Neural cell (in vitro differentiated cells): Measurements from ENCODE around the gene NDOR1. TPM values are rescaled to one million over a fixed set of nuclear protein-coding genes. Genes with fewer than 3 reads are reported as not detected.

Experiments used
- H2AFZ ChIP-seq: fragments of 200-600, 300-800 bp; sonication (generic), shearing (Covaris generic); 2 replicates; pipeline ENCODE4 v1.6.0; 2014; ENCODE audit warnings: low read depth, mild to moderate bottlenecking, antibody characterized with exemption, low read length, moderate library complexity
- H3F3A ChIP-seq: fragments of 200-600 bp; shearing (Covaris generic); 2 replicates; pipeline ENCODE4 v1.6.1; 2016; ENCODE audit warnings: mild to moderate bottlenecking, moderate library complexity, mixed read lengths, antibody characterized with exemption, low read length; ENCODE audit not compliant: insufficient read depth, poor library complexity, severe bottlenecking
- H3K27ac ChIP-seq: fragments of 200-600, 300-800 bp; sonication (generic), shearing (Covaris generic); 2 replicates; pipeline ENCODE4 v1.5.1; 2014; ENCODE audit warnings: mild to moderate bottlenecking, low read length, moderate library complexity
- H3K27me3 ChIP-seq: fragments of 300-800, 200-600 bp; sonication (generic), shearing (Covaris generic); 2 replicates; pipeline ENCODE4 v1.6.0; 2014; ENCODE audit warnings: mild to moderate bottlenecking, low read depth, low read length, moderate library complexity; ENCODE audit not compliant: insufficient read depth
- H3K36me3 ChIP-seq: fragments of 300-800, 200-600 bp; sonication (generic), shearing (Covaris generic); 2 replicates; pipeline ENCODE4 v1.5.1; 2014; ENCODE audit warnings: mild to moderate bottlenecking, antibody characterized with exemption, low read length, moderate library complexity; ENCODE audit not compliant: insufficient read depth
- H3K4me2 ChIP-seq: fragments of 300-800, 200-600 bp; sonication (generic), shearing (Covaris generic); 2 replicates; pipeline ENCODE4 v1.6.0; 2014; ENCODE audit warnings: mild to moderate bottlenecking, low read length
- H3K4me3 ChIP-seq: fragments of 300-800, 200-600 bp; sonication (generic), shearing (Covaris generic); 2 replicates; pipeline ENCODE4 v1.5.1; 2014; ENCODE audit warnings: mild to moderate bottlenecking, low read length, moderate library complexity
- H3K79me2 ChIP-seq: fragments of 200-600 bp; shearing (Covaris generic); replicated peaks from 2 replicates; pipeline ENCODE4 v1.6.0; 2014; ENCODE audit warnings: mild to moderate bottlenecking, low read length, moderate library complexity; ENCODE audit not compliant: insufficient read depth
- H3K9ac ChIP-seq: fragments of 300-800, 200-600 bp; sonication (generic), shearing (Covaris generic); 2 replicates; pipeline ENCODE4 v1.6.1; 2016; ENCODE audit warnings: mild to moderate bottlenecking, low read length, mixed read lengths
- H3K9me2 ChIP-seq: fragments of 200-600 bp; shearing (Covaris generic); 2 replicates; pipeline ENCODE4 v1.6.1; 2016; ENCODE audit warnings: mild to moderate bottlenecking, low read length, mixed read lengths; ENCODE audit not compliant: insufficient read depth
- H3K9me3 ChIP-seq: fragments of 200-600, 300-800 bp; sonication (generic), shearing (Covaris generic); 2 replicates; pipeline ENCODE4 v1.6.1; 2016; ENCODE audit warnings: mild to moderate bottlenecking, mixed run types, low read length, moderate library complexity, mixed read lengths
- H4K20me1 ChIP-seq: fragments of 200-600 bp; shearing (Covaris generic); 2 replicates; pipeline ENCODE4 v1.6.1; 2016; ENCODE audit warnings: mild to moderate bottlenecking, mixed run types; ENCODE audit not compliant: insufficient read depth
- EP300 ChIP-seq: fragments of 450-650 bp; conservative IDR thresholded peaks from 2 replicates; pipeline ENCODE4 v1.6.1; 2014; ENCODE audit warnings: antibody characterized with exemption, mild to moderate bottlenecking, moderate library complexity; ENCODE audit not compliant: poor library complexity, severe bottlenecking
- EZH2 ChIP-seq: fragments of 200-600, 300-800 bp; shearing (Covaris generic), sonication (generic); IDR thresholded peaks from 2 replicates; pipeline ENCODE4 v1.6.1; 2014; ENCODE audit warnings: antibody characterized with exemption, low read length, borderline replicate concordance, mild to moderate bottlenecking; ENCODE audit not compliant: insufficient read depth, poor library complexity, severe bottlenecking
- MXI1 ChIP-seq: fragments of 450-650 bp; conservative IDR thresholded peaks from 2 replicates; pipeline ENCODE4 v1.6.1; 2014; ENCODE audit warnings: antibody characterized with exemption, mild to moderate bottlenecking; ENCODE audit not compliant: poor library complexity, severe bottlenecking
- POLR2AphosphoS5 ChIP-seq: IDR thresholded peaks from 2 replicates; pipeline ENCODE4 v1.6.1; 2012
- RAD21 ChIP-seq: fragments of 450-650 bp; conservative IDR thresholded peaks from 2 replicates; pipeline ENCODE4 v1.6.1; 2014; ENCODE audit warnings: antibody characterized with exemption, mild to moderate bottlenecking, moderate library complexity
- SMC3 ChIP-seq: fragments of 450-650 bp; conservative IDR thresholded peaks from 2 replicates; pipeline ENCODE4 v1.6.1; 2014; ENCODE audit warnings: antibody characterized with exemption, mild to moderate bottlenecking, moderate library complexity; ENCODE audit not compliant: poor library complexity
- TAF1 ChIP-seq: IDR thresholded peaks from 2 replicates; pipeline ENCODE4 v1.6.1; 2012; ENCODE audit warnings: low read depth
- polyA plus RNA-seq: library from polyadenylated mRNA; depleted of rRNA; stranded (reverse); fragments of >200 nt; gene quantifications from 2 replicates; pipeline ENCODE4 v1.2.3, GENCODE V29; 2014
- TF ChIP-seq, protein P1 (sequence below): fragments of 450-650 bp; IDR thresholded peaks from 2 replicates; pipeline ENCODE4 v1.5.1; 2014; ENCODE audit warnings: antibody characterized with exemption, mild to moderate bottlenecking, moderate library complexity; ENCODE audit not compliant: poor library complexity, severe bottlenecking
- TF ChIP-seq, protein P2 (sequence below): IDR thresholded peaks from 2 replicates; pipeline ENCODE4 v1.6.1; 2012; ENCODE audit warnings: borderline replicate concordance

Gene NDOR1
- polyA plus RNA-seq, 1 donor from 2014 or later, result 18.2 TPM

DNA sequence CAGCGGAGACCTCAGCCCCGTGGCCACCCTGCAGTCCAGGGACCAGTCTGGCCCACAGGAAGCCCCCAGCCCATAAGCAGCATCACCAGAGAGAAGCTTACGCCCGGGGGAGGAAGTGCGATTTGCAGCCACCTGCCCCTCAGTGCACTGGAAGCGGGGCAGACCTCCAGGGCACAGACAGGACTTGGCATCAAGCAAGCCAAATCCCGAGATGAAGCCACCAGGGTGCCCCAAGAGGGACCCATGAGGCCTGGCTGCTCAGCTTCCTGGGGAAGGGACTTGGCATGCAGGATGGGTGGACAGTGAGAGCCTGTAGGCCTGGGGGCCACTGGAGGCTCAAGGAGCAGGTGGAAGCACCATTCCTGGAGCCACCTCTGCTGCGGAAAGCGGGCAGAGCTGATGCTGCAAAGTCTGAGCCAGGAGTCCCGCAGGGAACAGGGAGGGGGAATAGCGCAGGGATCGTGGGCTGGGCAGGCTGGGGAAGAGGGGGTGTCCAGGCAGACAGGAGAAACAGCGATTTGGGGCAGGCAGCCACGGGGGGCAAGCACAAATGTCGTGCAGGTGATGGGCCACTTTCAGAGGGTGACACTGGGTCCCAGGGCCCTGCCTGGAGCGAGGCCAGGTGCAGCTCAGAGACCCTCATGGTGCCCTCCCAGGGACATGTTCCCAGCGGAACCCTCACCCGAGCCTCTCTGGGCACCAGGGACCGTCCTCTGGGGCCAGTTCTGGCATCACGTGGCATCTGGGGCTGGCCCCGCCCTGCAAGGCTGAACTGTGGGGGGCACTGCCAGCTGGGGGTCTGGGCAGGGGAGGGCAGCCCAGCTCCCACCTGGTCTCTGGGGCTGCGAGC is 38.9 kb upstream of the NDOR1 start:
- no peak overlapping the region for H2AFZ ChIP-seq
- H3F3A ChIP-seq, result no peaks in the 10 kb centered on the region
- H3K36me3 ChIP-seq, result no peaks in the 10 kb centered on the region
- no peaks in the 10 kb centered on the region for H3K79me2 ChIP-seq
- H3K9me2 ChIP-seq, result no peaks in the 10 kb centered on the region
- no peaks in the 10 kb centered on the region for H3K9me3 ChIP-seq
- H3K27ac ChIP-seq, result no peak overlapping the region
- no peak for TF ChIP-seq POLR2AphosphoS5
- no peak for TF ChIP-seq EP300
- TF ChIP-seq, protein P1, sequence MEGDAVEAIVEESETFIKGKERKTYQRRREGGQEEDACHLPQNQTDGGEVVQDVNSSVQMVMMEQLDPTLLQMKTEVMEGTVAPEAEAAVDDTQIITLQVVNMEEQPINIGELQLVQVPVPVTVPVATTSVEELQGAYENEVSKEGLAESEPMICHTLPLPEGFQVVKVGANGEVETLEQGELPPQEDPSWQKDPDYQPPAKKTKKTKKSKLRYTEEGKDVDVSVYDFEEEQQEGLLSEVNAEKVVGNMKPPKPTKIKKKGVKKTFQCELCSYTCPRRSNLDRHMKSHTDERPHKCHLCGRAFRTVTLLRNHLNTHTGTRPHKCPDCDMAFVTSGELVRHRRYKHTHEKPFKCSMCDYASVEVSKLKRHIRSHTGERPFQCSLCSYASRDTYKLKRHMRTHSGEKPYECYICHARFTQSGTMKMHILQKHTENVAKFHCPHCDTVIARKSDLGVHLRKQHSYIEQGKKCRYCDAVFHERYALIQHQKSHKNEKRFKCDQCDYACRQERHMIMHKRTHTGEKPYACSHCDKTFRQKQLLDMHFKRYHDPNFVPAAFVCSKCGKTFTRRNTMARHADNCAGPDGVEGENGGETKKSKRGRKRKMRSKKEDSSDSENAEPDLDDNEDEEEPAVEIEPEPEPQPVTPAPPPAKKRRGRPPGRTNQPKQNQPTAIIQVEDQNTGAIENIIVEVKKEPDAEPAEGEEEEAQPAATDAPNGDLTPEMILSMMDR, result no peak
- no peak for TF ChIP-seq RAD21
- TF ChIP-seq, protein P2, sequence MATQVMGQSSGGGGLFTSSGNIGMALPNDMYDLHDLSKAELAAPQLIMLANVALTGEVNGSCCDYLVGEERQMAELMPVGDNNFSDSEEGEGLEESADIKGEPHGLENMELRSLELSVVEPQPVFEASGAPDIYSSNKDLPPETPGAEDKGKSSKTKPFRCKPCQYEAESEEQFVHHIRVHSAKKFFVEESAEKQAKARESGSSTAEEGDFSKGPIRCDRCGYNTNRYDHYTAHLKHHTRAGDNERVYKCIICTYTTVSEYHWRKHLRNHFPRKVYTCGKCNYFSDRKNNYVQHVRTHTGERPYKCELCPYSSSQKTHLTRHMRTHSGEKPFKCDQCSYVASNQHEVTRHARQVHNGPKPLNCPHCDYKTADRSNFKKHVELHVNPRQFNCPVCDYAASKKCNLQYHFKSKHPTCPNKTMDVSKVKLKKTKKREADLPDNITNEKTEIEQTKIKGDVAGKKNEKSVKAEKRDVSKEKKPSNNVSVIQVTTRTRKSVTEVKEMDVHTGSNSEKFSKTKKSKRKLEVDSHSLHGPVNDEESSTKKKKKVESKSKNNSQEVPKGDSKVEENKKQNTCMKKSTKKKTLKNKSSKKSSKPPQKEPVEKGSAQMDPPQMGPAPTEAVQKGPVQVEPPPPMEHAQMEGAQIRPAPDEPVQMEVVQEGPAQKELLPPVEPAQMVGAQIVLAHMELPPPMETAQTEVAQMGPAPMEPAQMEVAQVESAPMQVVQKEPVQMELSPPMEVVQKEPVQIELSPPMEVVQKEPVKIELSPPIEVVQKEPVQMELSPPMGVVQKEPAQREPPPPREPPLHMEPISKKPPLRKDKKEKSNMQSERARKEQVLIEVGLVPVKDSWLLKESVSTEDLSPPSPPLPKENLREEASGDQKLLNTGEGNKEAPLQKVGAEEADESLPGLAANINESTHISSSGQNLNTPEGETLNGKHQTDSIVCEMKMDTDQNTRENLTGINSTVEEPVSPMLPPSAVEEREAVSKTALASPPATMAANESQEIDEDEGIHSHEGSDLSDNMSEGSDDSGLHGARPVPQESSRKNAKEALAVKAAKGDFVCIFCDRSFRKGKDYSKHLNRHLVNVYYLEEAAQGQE, result no peak
- no peak for TF ChIP-seq EZH2
- peaks cover 67% of the 10 kb centered on the region for H3K27me3 ChIP-seq
- no peaks in the 10 kb centered on the region for H4K20me1 ChIP-seq
- no peak overlapping the region for H3K4me3 ChIP-seq
- H3K4me2 ChIP-seq, result no peak overlapping the region
- H3K9ac ChIP-seq, result no peak overlapping the region

DNA sequence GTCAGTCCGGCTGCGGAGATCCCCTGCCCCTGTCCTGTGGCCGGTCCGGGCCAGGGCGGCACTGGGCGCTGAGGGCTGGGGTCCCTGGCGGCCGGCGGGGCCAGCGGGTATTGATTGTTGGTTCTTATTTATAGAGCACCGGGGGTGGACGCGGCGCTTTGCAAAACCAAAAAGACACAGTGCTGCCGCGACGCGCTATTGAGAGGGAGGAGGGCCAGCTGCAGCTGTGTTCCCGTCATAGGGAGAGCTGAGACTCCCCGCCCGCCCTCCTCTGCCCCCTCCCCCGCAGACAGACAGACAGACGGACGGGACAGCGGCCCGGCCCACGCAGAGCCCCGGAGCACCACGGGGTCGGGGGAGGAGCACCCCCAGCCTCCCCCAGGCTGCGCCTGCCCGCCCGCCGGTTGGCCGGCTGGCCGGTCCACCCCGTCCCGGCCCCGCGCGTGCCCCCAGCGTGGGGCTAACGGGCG is 38.2 kb upstream of the NDOR1 start:
- Histone ChIP-seq H3K27ac (no peak overlapping the region), H4K20me1 (no peaks in the 10 kb centered on the region), H3K27me3 (peaks cover 59% of the 10 kb centered on the region), H3K4me3 (peak overlapping the region; percentile 78), H3K9ac (no peak overlapping the region), H3K36me3 (no peaks in the 10 kb centered on the region), H3K79me2 (no peaks in the 10 kb centered on the region), H2AFZ (no peak overlapping the region), H3K4me2 (no peak overlapping the region), H3K9me2 (no peaks in the 10 kb centered on the region), H3K9me3 (no peaks in the 10 kb centered on the region), H3F3A (no peaks in the 10 kb centered on the region)
- TF ChIP-seq, protein P1, result no peak
- TF ChIP-seq TAF1 (no peak), POLR2AphosphoS5 (no peak), EP300 (no peak), RAD21 (no peak), EZH2 (no peak), SMC3 (no peak), MXI1 (no peak)
- TF ChIP-seq, protein P2, result no peak
